A673 (cell line): ENCODE results near the gene ACSF3.

Source experiments
- CTCF ChIP-seq: fragments of 300-800, 200-600 bp; sonication (generic); conservative IDR thresholded peaks from 2 replicates; pipeline ENCODE4 v1.5.1; 2017; ENCODE audit warnings: low read depth, mild to moderate bottlenecking, antibody characterized with exemption, low read length, moderate library complexity, mixed read lengths
- EZH2 ChIP-seq: fragments of 200-600 bp; sonication (generic); IDR thresholded peaks from 2 replicates; pipeline ENCODE4 v1.6.1; 2017; ENCODE audit warnings: borderline replicate concordance, low read depth, mild to moderate bottlenecking, mixed read lengths, antibody characterized with exemption, low read length; ENCODE audit not compliant: poor library complexity, severe bottlenecking

GRCh38 chr16:89071686-89072547 is 21.7 kb upstream of the ACSF3 start:
- TF ChIP-seq CTCF (0 out of 2 replicates have a peak, but pooled peaks have one; percentile 17), EZH2 (no peak)
